Panc1 (cell line): ENCODE measurements around the gene DCUN1D1. TPM values are rescaled to one million over a fixed set of nuclear protein-coding genes. Genes with fewer than 3 reads are reported as not detected.

ENCODE experiments used
- ATAC-seq: fragments of 200-7000 bp; cut with Tn5 transposase; 2 replicates; pipeline ENCODE4 v1.9.1; 2020; ENCODE audit warnings: mild to moderate bottlenecking, moderate library complexity
- BruUV-seq: library from RNA; stranded (reverse); fragments of 400-500 nt; replicated peaks from 2 replicates; lab custom pipeline; 2021; lab: Mats Ljungman, UMichigan
- CTCF ChIA-PET: fragments of 300-600 bp; sonication (Branson Sonifier 250); formaldehyde crosslinking; loops from one replicate; lab custom pipeline; 2022; ENCODE audit warnings: antibody characterized with exemption; lab: Charles Lee
- POLR2A ChIA-PET: fragments of 300-600 bp; sonication (Branson Sonifier 250); formaldehyde crosslinking; loops from one replicate; lab custom pipeline; 2022; ENCODE audit warnings: antibody characterized with exemption; lab: Charles Lee
- DNase-seq: peaks from one replicate; pipeline ENCODE4 v3.0.0-alpha.2; 2010; ENCODE audit warnings: low read depth, low spot score
- H3K27ac ChIP-seq: 2 replicates; pipeline ENCODE4 v1.5.1; 2011; ENCODE audit warnings: mild to moderate bottlenecking, low read length, inconsistent platforms
- H3K27me3 ChIP-seq: fragments of 200-500 bp; sonication (Bioruptor generic); 2 replicates; pipeline ENCODE4 v1.6.0; 2014; ENCODE audit warnings: low read length, inconsistent platforms; ENCODE audit not compliant: control insufficient read depth, insufficient read depth
- H3K36me3 ChIP-seq: fragments of 200-500 bp; sonication (Bioruptor generic); 2 replicates; pipeline ENCODE4 v1.5.1; 2014; ENCODE audit warnings: inconsistent platforms, mild to moderate bottlenecking, low read length, moderate library complexity; ENCODE audit not compliant: control insufficient read depth, insufficient read depth
- H3K4me1 ChIP-seq: 2 replicates; pipeline ENCODE4 v1.5.1; 2011; ENCODE audit warnings: inconsistent platforms, mild to moderate bottlenecking, low read length, moderate library complexity; ENCODE audit not compliant: control insufficient read depth, insufficient read depth
- H3K4me3 ChIP-seq, 2 experiments: 2 replicates each; pipeline ENCODE4 v1.5.1; 2011 to 2012; ENCODE audit warnings: low read depth in 2 of 2, low read length in 2 of 2, mild to moderate bottlenecking in 2 of 2, inconsistent platforms in 1 of 2, moderate library complexity in 1 of 2
- H3K9me3 ChIP-seq: fragments of 200-500 bp; sonication (Bioruptor generic); 2 replicates; pipeline ENCODE4 v1.5.1; 2014; ENCODE audit warnings: low read depth, mild to moderate bottlenecking, inconsistent platforms, low read length, moderate library complexity; ENCODE audit not compliant: control insufficient read depth, insufficient read depth
- CTCF ChIP-seq: fragments of 450-650 bp; IDR thresholded peaks from 2 replicates; pipeline ENCODE4 v1.5.1; 2017; ENCODE audit warnings: mild to moderate bottlenecking
- POLR2AphosphoS5 ChIP-seq: IDR thresholded peaks from 2 replicates; pipeline ENCODE4 v1.6.1; 2012; ENCODE audit warnings: mild to moderate bottlenecking, low read depth, low read length, moderate library complexity
- REST ChIP-seq, 2 experiments: IDR thresholded peaks; 2 replicates each; pipeline ENCODE4 v1.6.1; 2011 to 2012; ENCODE audit warnings: low read depth in 2 of 2, control low read depth in 1 of 2, low read length in 1 of 2, mild to moderate bottlenecking in 1 of 2, moderate library complexity in 1 of 2; ENCODE audit not compliant: insufficient read depth in 1 of 2
- SIN3A ChIP-seq: IDR thresholded peaks from 2 replicates; pipeline ENCODE4 v1.6.1; 2012; ENCODE audit warnings: low read depth, mild to moderate bottlenecking, low read length, moderate library complexity, borderline replicate concordance; ENCODE audit not compliant: insufficient read depth
- TCF7L2 ChIP-seq: IDR thresholded peaks from 2 replicates; pipeline ENCODE4 v1.6.1; 2011; ENCODE audit warnings: mild to moderate bottlenecking, low read depth, low read length, inconsistent platforms
- in situ Hi-C: cut with HindIII; loops from 2 replicates; pipeline ENCODE4 v1.10.0; 2016; ENCODE audit warnings: low sequenced_read_pairs, low pct_unique_long_range_greater_than_20kb
- intact Hi-C: fragments of 100-400 bp; cut with micrococcal nuclease; formaldehyde crosslinking; loops from one replicate; pipeline ENCODE4 v1.10.0; 2022; ENCODE audit not compliant: unreplicated experiment
- total RNA-seq: library from RNA; stranded (reverse); gene quantifications from one replicate; pipeline ENCODE4 v1.2.1, GENCODE V29; 2021; ENCODE audit not compliant: unreplicated experiment

DCUN1D1 gene
- total RNA-seq, 1 experiment from 2014 or later: 68.1 TPM

GRCh38 chr3:182979103-182979673, 1.1 kb downstream of the DCUN1D1 start:
- Histone ChIP-seq H3K27ac (peak overlapping the region; percentile 90), H3K27me3 (no peaks in the 10 kb centered on the region), H3K36me3 (no peaks in the 10 kb centered on the region), H3K4me3 (peak overlapping the region; percentile 90 to 91), H3K4me1 (peaks cover 17% of the 10 kb centered on the region), H3K9me3 (no peaks in the 10 kb centered on the region)
- intact Hi-C loops: no loop called here
- in situ Hi-C loops: no loop called here
- CTCF ChIA-PET: interaction anchor here (0.6 to 0.7 kb wide), 2 partner anchors 13 to 726 kb away, joined by 3 read pairs; no protein-coding TSS in a partner anchor
- TSS peak; percentile 88 for BruUV-seq
- POLR2A ChIA-PET: no interaction called here
- no peak for TF ChIP-seq SIN3A
- no peak for TF ChIP-seq POLR2AphosphoS5
- TF ChIP-seq CTCF: no peak
- no peak for TF ChIP-seq REST (IDR thresholded peaks at IDR 0.05; ENCODE audit: insufficient read depth in 1 of 2, low read depth in 2 of 2, low read length in 1 of 2)
- TF ChIP-seq TCF7L2: no peak
- no peak for ATAC-seq
- DNase-seq: no peak

GRCh38 chr3:182978387-182978786, 2.0 kb downstream of the DCUN1D1 start:
- in situ Hi-C loops: no loop called here
- CTCF ChIA-PET: no interaction called here
- Histone ChIP-seq H3K9me3 (no peaks in the 10 kb centered on the region), H3K27me3 (no peaks in the 10 kb centered on the region), H3K4me1 (peaks cover 17% of the 10 kb centered on the region), H3K27ac (peak overlapping the region; percentile 90), H3K36me3 (no peaks in the 10 kb centered on the region), H3K4me3 (peak overlapping the region; percentile 90 to 91; a peak in 2 of 4 replicates)
- no peak for DNase-seq
- POLR2A ChIA-PET: no interaction called here
- no TSS peak for BruUV-seq
- intact Hi-C loops: no loop called here
- no peak for TF ChIP-seq POLR2AphosphoS5
- no peak for TF ChIP-seq SIN3A
- no peak for TF ChIP-seq TCF7L2
- TF ChIP-seq REST (IDR thresholded peaks at IDR 0.05; ENCODE audit: insufficient read depth in 1 of 2, low read depth in 2 of 2, low read length in 1 of 2): no peak
- no peak for TF ChIP-seq CTCF
- no peak for ATAC-seq
